OCI-LY1 (cell line): ENCODE measurements around the gene ADSS2.

ENCODE experiments used
- EZH2 ChIP-seq: fragments of 200-600 bp; sonication (generic), shearing (Covaris generic); IDR thresholded peaks from 2 replicates; pipeline ENCODE4 v1.8.0; 2017; ENCODE audit warnings: borderline replicate concordance, mixed run types, mild to moderate bottlenecking, antibody characterized with exemption, low read length, moderate library complexity, mixed read lengths
- TF ChIP-seq, protein P1 (sequence below): fragments of 200-600 bp; sonication (generic), shearing (Covaris generic); IDR thresholded peaks from 2 replicates; pipeline ENCODE4 v1.5.1; 2017; ENCODE audit warnings: mild to moderate bottlenecking, antibody characterized with exemption, low read length, moderate library complexity, mixed read lengths

DNA sequence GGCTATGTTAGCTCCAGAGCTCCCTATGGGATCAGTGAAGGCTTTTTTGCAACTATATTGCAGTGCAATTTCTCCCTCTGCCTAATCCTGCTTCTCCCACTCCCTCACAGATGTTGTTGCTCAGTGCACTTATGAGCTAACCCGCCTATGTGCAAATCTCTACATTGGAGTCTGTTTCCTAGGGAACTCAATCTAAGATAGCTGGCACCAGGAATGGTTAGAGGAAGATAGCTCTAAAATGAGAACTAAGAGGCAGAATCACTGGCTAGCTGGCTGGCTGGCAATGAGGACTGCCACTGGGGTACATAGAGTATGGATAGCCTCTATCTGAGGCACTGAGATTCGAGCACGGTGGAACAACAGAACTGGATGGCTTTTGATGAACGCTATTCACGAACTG, 39.5 kb downstream of the ADSS2 start:
- TF ChIP-seq, protein P1, sequence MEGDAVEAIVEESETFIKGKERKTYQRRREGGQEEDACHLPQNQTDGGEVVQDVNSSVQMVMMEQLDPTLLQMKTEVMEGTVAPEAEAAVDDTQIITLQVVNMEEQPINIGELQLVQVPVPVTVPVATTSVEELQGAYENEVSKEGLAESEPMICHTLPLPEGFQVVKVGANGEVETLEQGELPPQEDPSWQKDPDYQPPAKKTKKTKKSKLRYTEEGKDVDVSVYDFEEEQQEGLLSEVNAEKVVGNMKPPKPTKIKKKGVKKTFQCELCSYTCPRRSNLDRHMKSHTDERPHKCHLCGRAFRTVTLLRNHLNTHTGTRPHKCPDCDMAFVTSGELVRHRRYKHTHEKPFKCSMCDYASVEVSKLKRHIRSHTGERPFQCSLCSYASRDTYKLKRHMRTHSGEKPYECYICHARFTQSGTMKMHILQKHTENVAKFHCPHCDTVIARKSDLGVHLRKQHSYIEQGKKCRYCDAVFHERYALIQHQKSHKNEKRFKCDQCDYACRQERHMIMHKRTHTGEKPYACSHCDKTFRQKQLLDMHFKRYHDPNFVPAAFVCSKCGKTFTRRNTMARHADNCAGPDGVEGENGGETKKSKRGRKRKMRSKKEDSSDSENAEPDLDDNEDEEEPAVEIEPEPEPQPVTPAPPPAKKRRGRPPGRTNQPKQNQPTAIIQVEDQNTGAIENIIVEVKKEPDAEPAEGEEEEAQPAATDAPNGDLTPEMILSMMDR: no peak
- no peak for TF ChIP-seq EZH2
